SK-N-SH (cell line): ENCODE results near the gene AFF3. TPM values are rescaled to one million over a fixed set of nuclear protein-coding genes. Genes with fewer than 3 reads are reported as not detected.

Experiments used
- CTCF ChIA-PET: fragments of 300-600, 350-600 bp; formaldehyde crosslinking; extraction: SDS; loops from one replicate; lab custom pipeline; 2021; lab: Yijun Ruan, JAX
- POLR2A ChIA-PET: fragments of 350-600 bp; sonication (Branson Sonifier 250); formaldehyde crosslinking; extraction: SDS; loops from one replicate; lab custom pipeline; 2020; ENCODE audit warnings: antibody characterized with exemption, inconsistent platforms; lab: Yijun Ruan, JAX
- DNase-seq: peaks from one replicate; pipeline ENCODE4 v3.0.0; 2012
- H2AFZ ChIP-seq: fragments of 200-600 bp; sonication (generic); 2 replicates; pipeline ENCODE4 v1.8.1; 2016; ENCODE audit warnings: antibody characterized with exemption, mild to moderate bottlenecking, low read depth
- H3F3A ChIP-seq: fragments of 200-600 bp; sonication (generic); replicated peaks from 2 replicates; pipeline ENCODE3; 2016; ENCODE audit warnings: antibody characterized with exemption, mild to moderate bottlenecking; ENCODE audit not compliant: insufficient read depth
- H3K27ac ChIP-seq, 2 experiments: fragments of 200-500 bp in 1 of 2; fragments of 200-600 bp in 1 of 2; sonication (Bioruptor generic) in 1 of 2; sonication (generic), shearing (Covaris generic) in 1 of 2; 2 replicates each; pipeline versions ENCODE4 v1.5.1 to v1.6.1; 2014 to 2016; ENCODE audit warnings: low read depth in 2 of 2, inconsistent platforms in 1 of 2, low read length in 1 of 2, mild to moderate bottlenecking in 1 of 2, mixed read lengths in 1 of 2
- H3K27me3 ChIP-seq: fragments of 200-600 bp; sonication (generic), shearing (Covaris generic); 2 replicates; pipeline ENCODE4 v1.6.1; 2016; ENCODE audit warnings: mixed run types; ENCODE audit not compliant: insufficient read depth
- H3K36me3 ChIP-seq, 2 experiments: fragments of 200-500 bp in 1 of 2; fragments of 200-600 bp in 1 of 2; sonication (Bioruptor generic) in 1 of 2; sonication (generic) in 1 of 2; replicated peaks in 1 of 2; 2 replicates each; pipeline versions ENCODE3 to v1.5.1; 2014 to 2016; ENCODE audit warnings: low read length in 1 of 2, mild to moderate bottlenecking in 1 of 2; ENCODE audit not compliant: insufficient read depth in 2 of 2, control insufficient read depth in 1 of 2
- H3K4me1 ChIP-seq, 2 experiments: fragments of 200-500 bp in 1 of 2; fragments of 200-600 bp in 1 of 2; sonication (Bioruptor generic) in 1 of 2; sonication (generic), shearing (Covaris generic) in 1 of 2; 2 replicates each; pipeline versions ENCODE4 v1.5.1 to v1.6.1; 2014 to 2016; ENCODE audit warnings: low read depth in 1 of 2, low read length in 1 of 2, mixed run types in 1 of 2; ENCODE audit not compliant: insufficient read depth in 2 of 2, control insufficient read depth in 1 of 2
- H3K4me2 ChIP-seq: fragments of 200-600 bp; sonication (generic), shearing (Covaris generic); 2 replicates; pipeline ENCODE4 v1.6.1; 2017; ENCODE audit warnings: mixed run types
- H3K4me3 ChIP-seq, 2 experiments: fragments of 200-500 bp in 1 of 2; fragments of 200-600 bp in 1 of 2; sonication (Bioruptor generic) in 1 of 2; sonication (generic), shearing (Covaris generic) in 1 of 2; 2 replicates each; pipeline versions ENCODE4 v1.5.1 to v1.8.1; 2014 to 2016; ENCODE audit warnings: low read depth in 2 of 2, inconsistent platforms in 1 of 2, low read length in 1 of 2, mild to moderate bottlenecking in 1 of 2, mixed read lengths in 1 of 2, moderate library complexity in 1 of 2
- H3K79me2 ChIP-seq: fragments of 200-600 bp; sonication (generic); 2 replicates; pipeline ENCODE4 v1.8.1; 2017; ENCODE audit warnings: mild to moderate bottlenecking; ENCODE audit not compliant: insufficient read depth
- H3K9ac ChIP-seq: fragments of 200-600 bp; sonication (generic); 2 replicates; pipeline ENCODE4 v1.6.1; 2017; ENCODE audit warnings: mixed run types
- H3K9me2 ChIP-seq: fragments of 200-600 bp; sonication (generic); 2 replicates; pipeline ENCODE4 v1.6.1; 2017; ENCODE audit warnings: mixed run types
- H3K9me3 ChIP-seq: fragments of 200-600 bp; sonication (generic); 2 replicates; pipeline ENCODE4 v1.6.1; 2017; ENCODE audit warnings: mixed run types, mild to moderate bottlenecking, moderate library complexity
- H4K20me1 ChIP-seq: fragments of 200-600 bp; sonication (generic); 2 replicates; pipeline ENCODE4 v1.6.1; 2017; ENCODE audit warnings: mild to moderate bottlenecking, mixed run types; ENCODE audit not compliant: insufficient read depth
- CTCF ChIP-seq: fragments of 200-600 bp; sonication (generic); IDR thresholded peaks from 2 replicates; pipeline ENCODE4 v1.6.1; 2017; ENCODE audit warnings: antibody characterized with exemption, mild to moderate bottlenecking, moderate library complexity
- IRF3 ChIP-seq: fragments of 150-350 bp; IDR thresholded peaks from 2 replicates; pipeline ENCODE4 v1.6.1; 2016; ENCODE audit warnings: mild to moderate bottlenecking, low read depth, low read length
- NFIC ChIP-seq: IDR thresholded peaks from 2 replicates; pipeline ENCODE4 v1.4.0; 2012; ENCODE audit warnings: borderline replicate concordance
- PBX3 ChIP-seq: IDR thresholded peaks from 2 replicates; pipeline ENCODE4; 2012
- RAD21 ChIP-seq: IDR thresholded peaks from 2 replicates; pipeline ENCODE4 v1.6.1; 2012; ENCODE audit warnings: mild to moderate bottlenecking, low read length
- SIN3A ChIP-seq: IDR thresholded peaks from 2 replicates; pipeline ENCODE4 v1.6.1; 2012; ENCODE audit warnings: low read depth, mild to moderate bottlenecking, low read length, moderate library complexity, borderline replicate concordance
- SMC3 ChIP-seq: IDR thresholded peaks from 2 replicates; pipeline ENCODE4 v1.6.1; 2012; ENCODE audit warnings: low read depth, low read length, improper control_type of control experiment
- USF1 ChIP-seq: IDR thresholded peaks from 2 replicates; pipeline ENCODE4 v1.4.0; 2012; ENCODE audit warnings: low read depth, borderline replicate concordance
- WGBS: methylation state at CpG from one replicate; pipeline ENCODE4 v1.1.6; 2017; ENCODE audit warnings: low lambda C conversion rate; 5-methylcytosine and 5-hydroxymethylcytosine counted together
- polyA plus RNA-seq, 3 experiments: library from polyadenylated mRNA; depleted of rRNA; stranded (reverse); fragments of >200 nt; gene quantifications; 2 replicates each; pipeline ENCODE4 v1.2.3, GENCODE V29; 2012

Gene AFF3
- polyA plus RNA-seq, 1 of the 3 experiments (the other 2 are of a cell fraction): 0.36 TPM

- TF ChIP-seq SMC3 (no peak), SIN3A (no peak), IRF3 (no peak), NFIC (no peak)
These were observed 415.7 kb downstream of the AFF3 start (continued) for GRCh38 chr2:99726691-99727090.

GRCh38 chr2:99725820-99726219 is 416.6 kb downstream of the AFF3 start:
- no peak overlapping the region for H3K9ac ChIP-seq
- peak; percentile 15; the same call in 1 of the 2 replicates for TF ChIP-seq SMC3
- no peak for TF ChIP-seq USF1
- TF ChIP-seq RAD21: peak; percentile 65
- TF ChIP-seq CTCF: peak; percentile 70
- no peak overlapping the region for H3K4me2 ChIP-seq
- no peaks in the 10 kb centered on the region for H3K9me3 ChIP-seq
- H4K20me1 ChIP-seq: no peaks in the 10 kb centered on the region
- peaks cover 0 to 15% of the 10 kb centered on the region in 2 experiments; a peak in 2 of 4 replicates for H3K4me1 ChIP-seq
- no peaks in the 10 kb centered on the region for H3K9me2 ChIP-seq
- H3K4me3 ChIP-seq: no peak overlapping the region
- POLR2A ChIA-PET: no interaction called here
- no peaks in the 10 kb centered on the region for H3K27me3 ChIP-seq
- H3K27ac ChIP-seq: peak overlapping the region in 1 of 2 experiments; percentile 67; a peak in 1 of 4 replicates
- H3K36me3 ChIP-seq: no peaks in the 10 kb centered on the region
- CTCF ChIA-PET: interaction anchor here (0.7 to 3.9 kb wide), 29 partner anchors 9 to 565 kb away, joined by 3 to 46 read pairs (median 4); no protein-coding TSS in a partner anchor
- no peaks in the 10 kb centered on the region for H3F3A ChIP-seq
- no peaks in the 10 kb centered on the region for H3K79me2 ChIP-seq
- DNase-seq: peak; percentile 19
- no peak overlapping the region for H2AFZ ChIP-seq

- Histone ChIP-seq H3F3A (no peaks in the 10 kb centered on the region), H4K20me1 (no peaks in the 10 kb centered on the region), H3K36me3 (no peaks in the 10 kb centered on the region), H3K27me3 (no peaks in the 10 kb centered on the region), H2AFZ (no peak overlapping the region), H3K9ac (no peak overlapping the region), H3K4me1 (peaks cover 0 to 11% of the 10 kb centered on the region in 2 experiments; a peak in 1 of 4 replicates), H3K27ac (no peak overlapping the region), H3K9me2 (no peaks in the 10 kb centered on the region), H3K79me2 (no peaks in the 10 kb centered on the region), H3K4me2 (no peak overlapping the region), H3K4me3 (no peak overlapping the region), H3K9me3 (no peaks in the 10 kb centered on the region)
- TF ChIP-seq PBX3 (no peak), SIN3A (no peak)
- 69% methylated on average over 2 of the region's 2 CpGs for WGBS
- CTCF ChIA-PET: interaction anchor here (0.7 kb wide), 1 partner anchor 166 kb away, joined by 3 read pairs; no protein-coding TSS in a partner anchor
- POLR2A ChIA-PET: no interaction called here
- DNase-seq: no peak
These were observed 419.9 kb downstream of the AFF3 start for GRCh38 chr2:99722476-99722875.
